GM21381 (cell line): ENCODE results near the gene IFIT2.
"Not testable (repeated sequence)": the region's sequence is repeated elsewhere in the genome, so short reads cannot be mapped to it uniquely, and the experiment has no call there.

Experiments used
- ATAC-seq: cut with Tn5 transposase; IDR thresholded peaks from one replicate; pipeline ENCODE4 v1.9.1; 2021; ENCODE audit warnings: mild to moderate bottlenecking, moderate library complexity; ENCODE audit not compliant: unreplicated experiment

The IFIT2 gene

DNA sequence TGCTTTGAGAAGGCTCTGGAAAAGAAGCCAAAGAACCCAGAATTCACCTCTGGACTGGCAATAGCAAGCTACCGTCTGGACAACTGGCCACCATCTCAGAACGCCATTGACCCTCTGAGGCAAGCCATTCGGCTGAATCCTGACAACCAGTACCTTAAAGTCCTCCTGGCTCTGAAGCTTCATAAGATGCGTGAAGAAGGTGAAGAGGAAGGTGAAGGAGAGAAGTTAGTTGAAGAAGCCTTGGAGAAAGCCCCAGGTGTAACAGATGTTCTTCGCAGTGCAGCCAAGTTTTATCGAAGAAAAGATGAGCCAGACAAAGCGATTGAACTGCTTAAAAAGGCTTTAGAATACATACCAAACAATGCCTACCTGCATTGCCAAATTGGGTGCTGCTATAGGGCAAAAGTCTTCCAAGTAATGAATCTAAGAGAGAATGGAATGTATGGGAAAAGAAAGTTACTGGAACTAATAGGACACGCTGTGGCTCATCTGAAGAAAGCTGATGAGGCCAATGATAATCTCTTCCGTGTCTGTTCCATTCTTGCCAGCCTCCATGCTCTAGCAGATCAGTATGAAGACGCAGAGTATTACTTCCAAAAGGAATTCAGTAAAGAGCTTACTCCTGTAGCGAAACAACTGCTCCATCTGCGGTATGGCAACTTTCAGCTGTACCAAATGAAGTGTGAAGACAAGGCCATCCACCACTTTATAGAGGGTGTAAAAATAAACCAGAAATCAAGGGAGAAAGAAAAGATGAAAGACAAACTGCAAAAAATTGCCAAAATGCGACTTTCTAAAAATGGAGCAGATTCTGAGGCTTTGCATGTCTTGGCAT is 4.8 kb downstream of the IFIT2 start:
- ATAC-seq, result no peak

DNA sequence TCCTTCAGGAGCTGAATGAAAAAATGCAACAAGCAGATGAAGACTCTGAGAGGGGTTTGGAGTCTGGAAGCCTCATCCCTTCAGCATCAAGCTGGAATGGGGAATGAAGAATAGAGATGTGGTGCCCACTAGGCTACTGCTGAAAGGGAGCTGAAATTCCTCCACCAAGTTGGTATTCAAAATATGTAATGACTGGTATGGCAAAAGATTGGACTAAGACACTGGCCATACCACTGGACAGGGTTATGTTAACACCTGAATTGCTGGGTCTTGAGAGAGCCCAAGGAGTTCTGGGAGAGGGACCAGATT is 5.4 kb downstream of the IFIT2 start:
- no peak for ATAC-seq

DNA sequence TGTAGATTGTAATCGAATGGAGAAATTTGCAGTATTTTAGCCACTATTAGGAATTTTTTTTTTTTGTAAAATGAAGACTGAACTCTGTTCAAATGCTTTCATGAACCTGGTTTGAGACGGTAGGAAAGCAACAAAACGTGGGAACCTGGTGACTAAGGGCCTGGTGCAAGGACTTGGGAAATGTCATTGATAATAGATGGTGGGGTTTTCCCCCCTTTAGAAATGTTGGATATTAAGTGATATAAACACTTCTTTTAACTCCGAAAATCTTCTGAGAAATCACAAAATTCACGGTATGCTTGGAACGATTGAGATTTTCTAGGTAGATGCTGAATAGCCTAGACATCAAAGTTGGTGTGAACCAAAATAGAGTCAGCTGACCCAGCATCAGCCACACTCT is 6.4 kb downstream of the IFIT2 start:
- ATAC-seq, result no peak

DNA sequence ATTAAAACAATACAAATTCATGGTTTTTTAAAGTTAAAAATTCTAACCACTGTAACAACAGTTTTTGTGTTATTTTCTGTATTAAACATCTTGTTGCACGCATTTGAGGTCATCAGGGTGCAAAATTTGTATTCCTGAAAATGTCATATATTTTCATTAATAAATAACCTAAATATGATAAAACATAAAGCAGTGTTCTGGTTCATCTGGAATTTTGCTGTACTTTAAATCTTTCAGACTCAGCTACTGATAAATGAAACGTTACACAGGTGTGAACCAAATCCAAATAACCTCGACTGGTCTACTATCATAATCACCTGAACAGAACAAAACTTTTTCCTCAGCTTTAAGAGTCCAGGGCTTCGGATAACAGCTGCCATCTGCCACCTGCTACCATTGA is 6.9 kb downstream of the IFIT2 start:
- no peak for ATAC-seq

DNA sequence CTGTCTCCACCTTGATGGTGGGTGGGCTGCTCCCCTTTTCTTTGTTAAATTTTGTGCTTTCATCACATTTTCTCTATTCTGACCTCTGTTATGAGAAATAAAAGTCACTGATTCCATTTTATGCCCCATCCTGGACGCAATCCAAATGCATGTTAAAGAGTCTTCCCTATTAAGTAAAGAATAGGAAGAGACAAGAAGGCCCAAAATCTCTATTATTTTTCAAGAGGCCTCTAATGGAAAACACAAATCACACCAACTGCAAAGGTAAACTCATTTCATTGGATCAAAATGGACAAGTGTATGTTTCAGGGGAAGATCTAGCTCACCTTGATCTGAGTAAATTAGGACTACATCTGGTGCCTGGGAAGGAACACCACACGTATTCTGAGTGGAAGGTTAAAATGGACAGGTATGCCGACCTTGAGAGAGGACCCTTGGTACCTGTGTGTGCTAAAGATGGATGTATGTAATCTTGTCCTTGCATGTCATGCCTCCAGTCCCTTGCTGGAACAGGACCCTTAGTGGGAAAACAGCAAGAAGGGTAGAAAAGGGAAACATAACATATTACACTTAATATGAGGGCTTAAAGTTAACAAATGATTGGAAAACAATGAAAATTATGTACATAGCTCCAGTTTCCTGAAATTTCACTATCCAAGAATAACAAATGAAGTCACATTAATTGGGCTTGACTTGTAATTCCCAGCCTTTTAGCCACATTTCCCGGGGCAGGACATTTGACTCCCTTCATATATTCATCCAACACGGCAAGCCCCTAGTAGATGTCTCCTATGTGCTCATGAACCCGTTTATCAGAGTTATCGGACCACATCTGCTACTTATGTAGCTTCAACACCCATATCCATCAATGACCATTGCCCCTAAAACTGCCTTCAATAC is 7.6 kb downstream of the IFIT2 start:
- ATAC-seq, result no peak

DNA sequence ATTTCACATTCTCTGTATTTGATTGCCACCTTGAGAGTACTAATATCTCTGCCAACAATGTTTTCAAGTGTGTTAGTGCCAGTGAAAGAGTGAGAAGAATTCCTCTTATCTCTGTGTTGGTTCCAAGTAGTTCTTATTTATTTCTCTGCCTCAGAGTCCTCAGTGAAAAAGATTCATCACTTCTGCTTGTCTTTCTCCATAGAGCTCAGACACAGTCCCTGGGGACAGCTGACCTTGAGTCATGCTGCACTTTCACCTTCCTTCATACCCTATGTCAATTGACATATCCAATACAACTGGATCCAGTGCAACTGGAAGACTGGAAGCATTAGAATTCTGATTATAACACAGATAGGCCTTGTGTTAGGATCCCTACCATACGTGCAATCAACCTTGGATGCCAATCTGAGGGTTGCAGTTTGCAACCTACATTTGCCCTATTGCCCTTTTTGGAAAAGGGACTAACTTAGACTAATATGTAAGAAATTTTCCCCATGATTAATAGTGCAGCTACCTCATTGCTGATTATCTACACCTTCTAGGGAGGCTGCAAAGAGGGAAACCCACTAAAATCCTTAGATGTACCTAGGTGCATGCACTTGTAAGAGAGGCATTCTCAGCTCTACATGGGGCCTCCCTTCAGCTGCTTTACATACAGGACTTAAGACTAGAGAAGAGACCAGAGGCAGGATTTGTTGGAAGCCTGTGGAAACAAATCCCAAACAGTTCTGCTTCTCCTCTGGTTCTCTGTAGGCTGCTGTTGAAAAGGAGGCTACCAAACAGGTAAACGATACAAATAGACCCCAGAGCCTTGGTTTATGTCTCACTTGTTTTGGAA is 8.4 kb downstream of the IFIT2 start:
- no peak for ATAC-seq

DNA sequence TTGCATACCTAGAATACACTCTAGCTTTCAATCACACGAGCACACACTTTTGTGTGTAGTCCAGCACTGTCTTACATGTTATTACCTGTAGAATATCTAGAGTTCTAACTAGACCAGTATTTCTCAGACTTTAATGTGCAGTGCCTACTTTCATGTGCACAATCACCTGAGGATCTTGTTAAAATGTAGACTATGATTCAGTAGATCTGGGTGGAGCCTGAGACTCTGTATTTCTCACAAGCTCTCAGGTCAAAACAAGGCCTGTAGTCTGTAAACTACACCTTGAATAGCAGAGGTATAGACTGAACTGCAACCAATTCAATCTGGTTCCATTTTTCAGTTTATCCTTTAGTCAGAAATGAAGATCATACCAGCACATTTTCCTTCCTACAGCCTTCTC is 11.1 kb downstream of the IFIT2 start:
- no peak for ATAC-seq

DNA sequence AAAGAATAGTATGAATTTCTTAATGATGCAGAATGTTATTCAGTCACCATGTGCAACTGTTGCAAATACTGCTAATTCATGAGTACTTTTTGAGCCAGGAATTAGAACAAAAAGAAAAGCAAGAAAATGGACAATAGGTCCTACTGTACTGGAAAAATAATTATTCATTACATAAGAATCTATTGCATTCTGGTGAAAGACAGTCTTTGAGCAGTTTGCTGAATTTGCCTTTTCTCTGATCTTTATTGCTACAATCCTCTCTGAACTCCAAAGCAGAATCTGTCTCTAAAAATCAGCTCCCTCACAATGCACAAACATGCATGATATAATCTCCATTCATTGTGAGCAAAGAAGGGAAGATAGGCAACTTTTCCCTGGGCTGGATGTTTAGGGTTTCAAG is 12.8 kb downstream of the IFIT2 start:
- no peak for ATAC-seq

DNA sequence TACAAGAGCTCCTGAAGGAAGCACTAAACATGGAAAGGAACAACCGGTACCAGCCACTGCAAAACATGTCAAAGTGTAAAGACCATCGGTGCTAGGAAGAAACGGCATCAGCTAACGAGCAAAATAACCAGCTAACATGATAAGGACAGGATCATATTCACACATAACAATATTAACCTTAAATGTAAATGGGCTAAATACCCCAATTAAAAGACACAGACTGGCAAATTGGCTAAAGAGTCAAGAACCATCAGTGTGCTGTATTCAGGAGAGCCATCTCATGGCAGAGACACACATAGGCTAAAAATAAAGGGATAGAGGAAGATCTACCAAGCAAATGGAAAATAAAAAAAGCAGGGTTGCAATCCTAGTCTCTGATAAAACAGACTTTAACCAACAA is 16.2 kb downstream of the IFIT2 start:
- ATAC-seq, result not testable (repeated sequence)

DNA sequence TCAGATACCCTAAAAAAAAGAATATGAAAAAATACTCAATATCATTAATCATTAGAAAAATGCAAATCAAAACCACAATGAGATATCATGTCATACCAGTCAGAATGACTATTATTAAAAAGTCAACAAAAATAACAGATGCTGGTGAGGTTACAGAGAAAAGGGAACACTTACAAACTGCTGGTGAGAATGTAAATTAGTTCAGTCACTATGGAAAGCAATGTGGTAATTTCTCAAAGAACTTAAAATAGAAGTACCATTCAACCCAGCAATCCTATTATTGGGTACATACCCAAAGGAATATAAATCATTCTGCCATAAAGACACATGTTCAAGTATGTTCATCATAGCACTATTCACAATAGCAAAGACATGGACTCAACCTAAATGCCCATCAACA is 23.2 kb downstream of the IFIT2 start:
- ATAC-seq, result not testable (repeated sequence)

DNA sequence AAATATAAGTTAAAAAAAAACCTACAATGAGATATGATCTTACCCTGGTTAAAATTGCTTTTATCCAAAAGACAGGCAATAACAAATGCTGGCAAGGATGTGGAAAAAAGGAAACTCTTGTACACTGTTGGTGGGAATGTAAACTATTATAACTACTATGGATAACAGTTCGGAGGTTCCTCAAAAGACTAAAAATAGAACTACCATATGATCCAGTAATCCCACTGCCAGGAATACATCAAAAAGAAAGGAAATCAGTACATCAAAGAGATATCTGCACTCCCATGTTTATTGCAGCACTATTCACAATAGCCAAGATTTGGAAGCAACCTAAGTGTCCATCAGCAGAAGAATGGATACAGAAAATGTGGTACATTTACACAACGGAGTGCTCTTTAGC is 24.0 kb downstream of the IFIT2 start:
- not testable (repeated sequence) for ATAC-seq

DNA sequence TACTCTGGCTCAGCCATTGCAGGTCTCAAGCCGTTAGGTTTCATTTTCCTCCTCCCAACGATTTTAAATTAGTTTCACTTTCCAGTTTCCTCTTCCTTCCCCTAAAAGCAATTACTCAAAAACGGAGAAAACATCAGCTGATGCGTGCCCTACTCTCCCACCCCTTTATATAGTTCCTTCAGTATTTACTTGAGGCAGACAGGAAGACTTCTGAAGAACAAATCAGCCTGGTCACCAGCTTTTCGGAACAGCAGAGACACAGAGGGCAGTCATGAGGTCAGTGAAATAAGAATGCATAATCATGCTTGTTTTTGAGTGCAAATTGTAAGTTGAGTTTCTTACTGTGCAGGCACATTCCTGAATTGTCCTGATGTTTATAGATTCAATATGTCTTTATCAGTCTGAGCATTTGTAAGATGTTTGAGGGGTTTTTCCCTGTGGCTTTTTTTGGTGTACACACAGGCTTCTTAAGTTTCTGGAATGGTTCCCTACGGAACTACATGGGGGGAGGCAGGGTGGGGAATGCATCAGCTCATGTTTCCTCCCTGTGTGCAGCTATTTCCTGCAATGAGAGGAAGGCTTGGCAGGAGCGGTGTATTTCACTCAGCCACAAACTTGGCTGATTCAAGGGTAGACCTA is 26.1 kb downstream of the IFIT2 start, which contains the start of gene IFIT3:
IFIT3 (plus strand) TSS at position 195 of the 639 bp plus-strand sequence; CDS start at position 272, 77 bp downstream.
- peak; percentile 36 for ATAC-seq

DNA sequence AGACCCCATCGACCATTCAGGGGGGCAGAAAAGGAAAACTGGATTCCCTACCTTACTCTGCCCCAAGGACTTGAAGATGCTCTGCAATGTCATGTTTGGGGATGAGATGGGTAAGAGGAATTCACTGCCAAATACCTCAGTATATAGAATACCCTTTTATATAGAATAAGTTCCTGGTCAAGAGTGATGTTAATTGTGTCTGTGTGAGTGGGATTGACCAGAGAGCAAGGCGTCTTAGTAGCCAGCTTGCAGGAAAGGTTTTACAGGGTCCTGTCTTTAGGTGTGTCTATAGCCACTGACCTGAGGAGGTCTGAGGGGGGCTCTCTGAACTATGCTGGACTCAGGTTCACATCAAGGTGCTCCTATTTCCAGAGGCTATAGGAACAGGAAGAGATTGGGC is 27.3 kb downstream of the IFIT2 start:
- ATAC-seq, result no peak

DNA sequence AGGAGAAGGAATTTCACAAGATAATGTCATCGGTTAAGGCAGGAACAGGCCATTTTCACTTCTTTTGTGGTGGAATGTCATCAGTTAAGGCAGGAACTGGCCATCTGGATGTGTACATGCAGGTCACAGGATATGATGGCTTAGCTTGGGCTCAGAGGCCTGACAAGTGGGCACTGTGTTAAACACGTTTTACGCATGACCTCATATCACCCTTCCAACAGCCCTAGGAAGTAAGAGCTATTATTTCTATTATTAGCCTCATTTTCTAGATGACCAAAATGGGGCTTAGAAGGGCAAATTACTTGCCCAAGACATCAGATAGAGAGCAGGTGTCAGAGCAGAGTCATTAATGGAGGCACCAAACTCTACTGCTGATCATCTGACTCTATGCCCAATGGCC is 28.2 kb downstream of the IFIT2 start:
- ATAC-seq, result not testable (repeated sequence)

DNA sequence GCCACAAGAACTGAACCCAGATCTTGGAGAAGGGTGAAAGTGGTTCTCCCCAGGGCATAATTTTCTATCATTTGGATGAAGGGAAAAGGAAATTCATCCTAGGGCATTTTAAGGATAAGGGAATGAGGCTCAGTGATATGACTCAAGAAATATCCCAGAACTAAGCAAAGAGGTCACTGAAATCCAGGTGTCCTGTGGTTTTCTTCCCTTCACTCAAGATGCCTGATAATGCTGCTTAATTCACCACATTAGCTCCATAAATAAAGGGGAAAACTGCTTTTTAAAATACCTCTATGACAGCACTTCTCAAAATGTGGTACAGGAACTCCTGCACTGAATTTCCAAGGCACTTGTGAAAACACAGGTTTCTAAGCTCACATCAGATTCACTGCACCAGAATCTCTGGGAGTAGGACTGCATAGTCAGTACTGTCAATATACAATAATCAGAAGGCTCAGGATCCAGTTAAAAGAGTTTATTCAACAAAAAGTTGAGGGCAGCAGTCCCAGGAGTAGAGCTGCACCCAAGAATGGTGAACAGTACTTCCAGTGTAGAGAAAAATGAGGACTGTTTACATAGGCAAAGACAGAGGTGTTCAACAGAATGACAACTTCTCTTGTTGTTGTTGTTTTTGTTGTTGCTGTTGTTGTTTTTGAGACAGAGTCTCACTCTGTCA is 28.8 kb downstream of the IFIT2 start:
- no peak for ATAC-seq

DNA sequence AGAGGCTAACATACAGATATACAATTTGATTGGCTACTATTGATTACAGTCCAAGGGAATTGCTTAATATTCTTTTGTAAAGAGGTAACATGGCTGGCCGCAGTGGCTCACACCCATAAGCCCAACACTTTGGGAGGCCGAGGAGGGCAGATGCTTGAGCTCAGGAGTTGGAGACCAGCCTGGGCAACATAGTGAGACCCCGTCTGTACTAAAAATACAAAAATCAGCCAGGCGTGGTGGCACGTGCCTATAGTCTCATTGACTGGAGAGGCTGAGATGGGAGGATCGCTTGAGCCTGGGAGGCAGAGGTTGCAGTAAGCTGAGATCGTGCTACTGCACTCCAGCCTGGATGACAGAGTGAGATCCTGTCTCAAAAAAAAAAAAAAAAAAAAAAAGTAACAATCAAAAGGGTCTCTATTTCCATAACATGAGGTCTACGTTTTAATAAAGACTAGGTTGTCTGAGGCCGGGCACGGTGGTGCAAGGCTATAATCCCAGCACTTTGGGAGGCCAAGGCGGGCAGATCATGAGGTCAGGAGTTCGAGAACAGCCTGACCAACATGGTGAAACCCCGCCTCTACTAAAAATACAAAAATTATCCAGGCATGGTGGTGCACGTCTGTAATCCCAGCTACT is 29.8 kb downstream of the IFIT2 start:
- ATAC-seq, result not testable (repeated sequence)

DNA sequence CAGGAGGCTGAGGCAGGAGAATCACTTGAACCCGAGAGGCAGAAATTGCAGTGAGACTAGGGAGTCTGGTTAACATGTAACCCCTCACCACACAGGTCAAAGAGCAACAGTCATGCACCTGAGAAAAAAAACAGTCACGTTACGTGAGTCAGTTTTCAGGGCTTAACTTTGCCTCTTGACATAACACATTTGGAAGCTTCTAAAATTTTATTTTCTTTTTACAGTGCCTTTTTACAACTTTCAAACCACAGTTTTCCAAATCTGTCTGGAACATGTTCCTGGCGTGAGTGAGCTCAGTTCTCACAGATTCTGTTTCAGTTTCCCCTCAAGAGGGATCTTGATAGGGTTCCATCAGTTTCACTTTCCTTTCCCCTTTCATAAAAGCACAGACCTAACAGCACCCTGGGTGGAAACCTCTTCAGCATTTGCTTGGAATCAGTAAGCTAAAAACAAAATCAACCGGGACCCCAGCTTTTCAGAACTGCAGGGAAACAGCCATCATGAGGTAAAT is 30.3 kb downstream of the IFIT2 start:
- ATAC-seq, result peak; percentile 42

DNA sequence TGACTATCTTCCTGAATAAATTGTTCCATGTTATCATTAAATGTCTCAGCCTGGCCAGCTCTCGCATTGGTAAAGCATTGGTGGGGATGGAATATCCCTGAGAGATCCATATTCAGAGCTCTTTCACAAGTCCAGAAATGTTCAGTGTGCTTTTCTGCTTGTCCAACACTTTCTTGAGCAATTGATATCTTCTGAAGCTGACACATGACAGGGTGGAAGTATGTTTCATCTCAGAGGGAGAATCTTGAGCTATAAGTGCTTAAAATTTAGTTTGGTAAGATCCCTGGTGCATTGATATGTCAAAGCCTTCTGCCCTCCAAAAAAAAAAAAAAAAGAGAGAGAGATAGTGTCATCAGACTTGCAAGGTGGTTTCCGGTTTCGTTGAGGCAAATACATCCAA is 33.4 kb downstream of the IFIT2 start:
- ATAC-seq, result no peak

DNA sequence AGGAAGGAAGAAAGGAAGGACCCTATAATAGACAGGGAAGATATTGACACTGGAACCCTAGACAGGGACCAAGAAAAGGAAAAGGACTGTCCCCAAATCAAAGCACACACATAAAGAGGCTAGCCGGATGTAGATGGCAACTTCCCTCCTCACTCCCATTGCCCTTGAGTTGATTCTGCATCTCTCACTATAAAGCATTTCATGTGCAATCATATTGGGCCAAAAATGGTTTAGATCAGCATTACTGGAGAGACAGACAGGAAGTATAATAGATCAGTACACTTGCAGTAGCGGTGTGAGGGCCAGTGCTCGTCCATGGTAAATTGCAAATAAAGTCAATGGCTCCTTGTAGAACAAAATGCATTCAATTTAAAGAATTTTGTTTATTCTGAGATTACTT is 34.4 kb downstream of the IFIT2 start:
- ATAC-seq, result no peak
